Measurements from ENCODE around the gene STRADB. TPM values are rescaled to one million over a fixed set of nuclear protein-coding genes. Genes with fewer than 3 reads are reported as not detected.
A peak's percentile ranks its signal among the peaks of the same experiment; 100 is the strongest.
"Not testable (repeated sequence)": the region's sequence is repeated elsewhere in the genome, so short reads cannot be mapped to it uniquely, and the experiment has no call there.

STRADB gene
- total RNA-seq, 1 donor from 2014 or later = 34.7 TPM

GRCh38 chr2:201429835-201430234, 21.7 kb upstream of the STRADB start:
- DNase-seq (ENCODE audit: low spot score) = not testable (repeated sequence)

GRCh38 chr2:201430322-201430721, 21.2 kb upstream of the STRADB start:
- DNase-seq (ENCODE audit: low spot score) = not testable (repeated sequence)

- no peak for DNase-seq (ENCODE audit: low spot score)
Observed at GRCh38 chr2:201430839-201431238, 20.7 kb upstream of the STRADB start.

GRCh38 chr2:201432038-201432620, 19.4 kb upstream of the STRADB start:
- DNase-seq (ENCODE audit: low spot score) = no peak

DNA sequence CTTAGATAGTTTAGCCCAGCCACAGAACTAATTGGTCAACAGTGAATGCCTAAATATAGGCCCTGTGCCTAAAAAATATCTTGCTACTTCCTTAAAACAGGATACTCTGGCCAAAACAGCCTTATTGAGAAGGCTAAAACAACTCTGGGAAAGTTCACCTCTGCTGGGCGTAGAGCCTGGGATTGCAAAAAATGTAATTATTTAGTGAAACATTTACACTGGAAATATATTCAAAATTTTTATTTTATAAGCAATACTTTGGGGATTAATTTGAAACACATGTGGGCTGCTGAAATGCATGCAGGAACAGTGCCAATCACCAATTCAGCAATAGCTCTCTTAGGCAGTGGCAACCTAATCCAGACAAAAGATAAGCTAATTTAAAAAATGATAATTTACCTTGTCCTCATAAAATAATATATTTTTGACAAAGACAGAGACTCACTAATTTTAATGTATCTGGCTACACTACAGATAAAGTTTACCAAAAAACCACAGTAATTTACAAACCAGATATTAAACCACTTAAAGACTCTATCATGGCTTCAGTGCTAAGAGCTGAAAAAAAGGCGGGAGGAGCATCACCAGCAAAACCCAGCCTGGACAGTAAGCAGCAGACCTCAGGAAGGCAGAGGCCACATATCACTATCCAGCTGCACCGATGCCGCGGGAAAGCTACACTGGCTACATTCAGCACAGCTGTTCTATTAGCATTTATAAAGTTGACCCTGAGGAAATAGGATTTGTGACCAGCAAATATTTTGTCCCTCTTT, 18.7 kb upstream of the STRADB start:
- DNase-seq (ENCODE audit: low spot score) = no peak

DNA sequence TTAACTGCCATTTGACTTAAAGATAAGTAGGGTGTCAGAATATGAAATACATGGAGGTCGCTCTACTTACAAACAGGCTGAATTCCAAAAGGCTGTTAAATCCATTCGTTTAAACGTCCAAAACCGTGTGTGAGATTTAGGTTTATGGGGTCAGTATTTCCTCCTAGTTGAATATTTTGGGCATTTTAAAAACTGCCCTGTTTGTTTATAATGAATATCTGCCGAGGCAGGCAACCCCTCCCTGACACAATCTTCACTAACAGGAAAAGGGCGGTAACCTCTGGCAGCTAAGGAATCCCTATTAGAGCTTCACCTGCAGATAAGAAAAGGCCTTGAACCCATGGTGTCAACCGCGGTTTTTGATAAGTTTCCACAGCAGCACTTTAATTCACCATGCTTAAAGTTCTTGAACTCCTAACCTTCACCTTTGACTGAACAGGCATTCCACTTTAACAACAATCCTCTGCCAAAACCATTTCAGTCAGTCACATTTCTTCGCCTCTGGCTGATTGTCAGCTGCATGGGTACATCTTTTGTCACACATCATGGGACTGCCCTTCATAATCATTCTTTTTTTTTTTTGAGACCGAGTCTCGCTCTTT, 18.0 kb upstream of the STRADB start:
- no peak for DNase-seq (ENCODE audit: low spot score)

DNA sequence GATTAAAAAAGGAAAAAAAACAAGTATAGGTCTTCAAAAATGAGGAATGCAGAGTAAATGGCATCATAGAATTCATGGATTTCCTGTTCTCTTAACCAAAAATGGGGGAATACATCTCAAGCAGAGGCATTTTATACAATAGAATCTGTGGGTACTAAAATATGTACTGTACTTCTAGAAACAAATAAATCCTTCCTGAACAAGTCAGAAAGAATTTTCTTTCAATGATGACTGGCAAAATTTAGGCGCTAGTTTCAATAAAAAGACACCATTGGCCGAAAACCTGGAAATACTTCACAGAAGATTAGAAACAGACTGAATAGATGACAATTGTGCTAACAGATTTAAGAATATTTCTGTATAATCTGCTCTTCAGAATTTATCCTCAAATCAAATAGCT, 15.4 kb upstream of the STRADB start:
- no peak for DNase-seq (ENCODE audit: low spot score)

DNA sequence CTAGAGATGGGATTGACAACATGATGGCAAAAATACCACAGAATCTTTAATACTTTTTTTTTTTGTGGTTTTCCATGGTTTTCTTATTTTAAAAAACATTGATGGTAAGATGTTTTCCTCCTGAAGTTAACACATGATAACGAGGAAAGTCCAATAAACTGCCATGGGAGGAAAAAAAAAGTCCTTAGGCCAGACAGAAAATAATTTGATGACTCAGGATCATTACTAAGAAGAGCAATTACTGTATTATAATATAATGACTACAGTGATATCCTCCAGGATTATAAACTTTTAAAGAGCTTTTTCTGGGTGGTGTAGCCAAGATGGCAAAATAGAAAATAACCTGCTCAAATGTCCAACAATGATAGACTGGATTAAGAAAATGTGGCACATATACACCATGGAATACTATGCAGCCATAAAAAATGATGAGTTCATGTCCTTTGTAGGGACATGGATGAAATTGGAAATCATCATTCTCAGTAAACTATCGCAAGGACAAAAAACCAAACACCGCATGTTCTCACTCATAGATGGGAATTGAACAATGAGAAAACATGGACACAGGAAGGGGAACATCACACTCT, 12.1 kb upstream of the STRADB start:
- not testable (repeated sequence) for DNase-seq (ENCODE audit: low spot score)

- DNase-seq (ENCODE audit: low spot score) = no peak
Observed at GRCh38 chr2:201440182-201440581, 11.4 kb upstream of the STRADB start.

DNA sequence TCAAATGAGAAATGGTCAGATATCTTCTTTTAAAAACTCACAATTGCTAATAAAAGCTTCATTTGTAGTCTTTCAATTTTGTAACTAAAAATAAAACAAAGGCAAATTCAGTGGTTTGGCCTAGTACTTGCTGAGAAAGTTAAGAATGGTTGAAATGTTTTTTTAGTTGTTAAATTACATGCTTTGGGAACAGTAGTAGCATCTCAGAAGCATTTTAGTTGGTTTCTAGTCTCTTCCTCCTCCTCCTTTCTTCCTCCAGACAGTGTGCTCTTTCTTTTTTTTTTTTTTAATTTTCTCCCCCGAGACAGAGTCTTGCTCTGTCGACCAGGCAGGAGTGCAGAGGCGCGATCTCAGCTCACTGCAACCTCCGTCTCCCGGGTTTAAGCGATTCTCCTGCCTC, 10.1 kb upstream of the STRADB start:
- no peak for DNase-seq (ENCODE audit: low spot score)

DNA sequence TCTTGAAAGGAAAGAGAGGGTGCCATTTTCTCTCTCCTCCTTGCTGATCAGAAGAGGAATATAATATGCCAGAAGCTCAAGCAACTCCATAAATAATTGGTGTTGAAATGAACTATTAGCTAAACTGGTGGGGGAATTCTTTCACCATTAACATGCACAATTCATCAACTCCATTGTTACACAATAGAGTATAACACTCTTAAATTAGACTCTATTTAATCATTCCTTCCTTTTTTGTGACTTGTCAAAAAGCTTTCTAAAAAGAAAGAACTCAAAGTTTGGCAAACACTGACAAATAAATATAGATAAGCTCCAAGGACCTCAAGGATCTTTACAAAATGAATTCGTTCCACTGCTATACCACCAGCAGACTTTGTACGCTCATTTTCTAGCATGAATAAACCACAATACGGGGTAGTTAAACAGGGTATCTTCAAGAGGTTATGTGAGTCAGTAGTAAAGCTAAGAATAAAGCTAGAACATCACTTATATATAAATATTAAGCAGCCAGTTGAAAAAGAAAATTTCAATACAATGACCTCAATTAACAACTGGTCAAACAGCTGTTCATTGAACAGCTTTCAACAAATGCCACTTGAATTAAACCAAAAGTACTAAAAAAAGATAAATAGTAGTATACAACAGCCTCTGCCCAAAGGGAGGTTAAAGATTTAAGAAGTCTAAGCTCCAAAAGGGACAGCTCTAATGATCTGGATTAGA, 6.6 kb upstream of the STRADB start:
- DNase-seq (ENCODE audit: low spot score) = no peak

DNA sequence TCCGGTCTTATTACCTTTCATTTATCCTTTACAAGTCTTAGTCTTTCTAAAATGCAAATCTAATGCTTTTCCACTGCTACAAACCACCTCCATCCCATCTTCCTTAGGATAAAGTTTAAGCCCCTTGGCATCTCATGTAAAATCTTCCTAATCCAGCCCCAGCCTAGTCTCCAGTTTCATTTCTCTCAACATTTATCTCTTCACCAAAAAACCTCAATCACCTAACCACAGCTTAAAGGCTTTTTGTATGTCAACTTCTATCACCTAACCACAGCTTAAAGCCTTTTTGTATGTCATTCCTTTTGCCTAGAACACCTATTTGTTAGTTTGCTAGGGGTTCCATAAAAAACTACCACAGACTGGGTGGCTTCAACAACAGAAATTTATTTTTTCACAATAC, 4.5 kb upstream of the STRADB start:
- DNase-seq (ENCODE audit: low spot score) = no peak

- no peak for DNase-seq (ENCODE audit: low spot score)
Observed at GRCh38 chr2:201448061-201448460, 3.5 kb upstream of the STRADB start.

DNA sequence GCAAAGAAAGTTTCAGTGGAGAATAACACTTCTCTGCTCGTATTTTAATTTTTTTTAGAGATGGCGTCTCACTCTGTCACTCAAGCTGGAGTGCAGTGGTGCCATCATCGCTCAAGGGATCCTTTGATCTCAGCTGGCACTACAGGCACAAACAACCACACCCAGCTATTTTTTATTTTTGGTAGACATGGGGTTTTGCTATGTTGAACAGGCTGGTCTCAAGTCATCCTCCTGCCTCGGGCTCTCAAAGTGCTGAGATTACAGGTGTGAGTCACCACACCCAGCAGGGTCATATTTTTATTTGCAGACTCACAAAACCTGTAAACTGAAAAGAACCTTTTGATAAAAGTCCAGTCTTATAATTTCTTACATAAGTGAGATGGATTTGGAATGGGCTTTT, 2.8 kb upstream of the STRADB start:
- no peak for DNase-seq (ENCODE audit: low spot score)

GRCh38 chr2:201450954-201451291, 617 bp upstream of the STRADB start:
- no peak for DNase-seq (ENCODE audit: low spot score)

DNA sequence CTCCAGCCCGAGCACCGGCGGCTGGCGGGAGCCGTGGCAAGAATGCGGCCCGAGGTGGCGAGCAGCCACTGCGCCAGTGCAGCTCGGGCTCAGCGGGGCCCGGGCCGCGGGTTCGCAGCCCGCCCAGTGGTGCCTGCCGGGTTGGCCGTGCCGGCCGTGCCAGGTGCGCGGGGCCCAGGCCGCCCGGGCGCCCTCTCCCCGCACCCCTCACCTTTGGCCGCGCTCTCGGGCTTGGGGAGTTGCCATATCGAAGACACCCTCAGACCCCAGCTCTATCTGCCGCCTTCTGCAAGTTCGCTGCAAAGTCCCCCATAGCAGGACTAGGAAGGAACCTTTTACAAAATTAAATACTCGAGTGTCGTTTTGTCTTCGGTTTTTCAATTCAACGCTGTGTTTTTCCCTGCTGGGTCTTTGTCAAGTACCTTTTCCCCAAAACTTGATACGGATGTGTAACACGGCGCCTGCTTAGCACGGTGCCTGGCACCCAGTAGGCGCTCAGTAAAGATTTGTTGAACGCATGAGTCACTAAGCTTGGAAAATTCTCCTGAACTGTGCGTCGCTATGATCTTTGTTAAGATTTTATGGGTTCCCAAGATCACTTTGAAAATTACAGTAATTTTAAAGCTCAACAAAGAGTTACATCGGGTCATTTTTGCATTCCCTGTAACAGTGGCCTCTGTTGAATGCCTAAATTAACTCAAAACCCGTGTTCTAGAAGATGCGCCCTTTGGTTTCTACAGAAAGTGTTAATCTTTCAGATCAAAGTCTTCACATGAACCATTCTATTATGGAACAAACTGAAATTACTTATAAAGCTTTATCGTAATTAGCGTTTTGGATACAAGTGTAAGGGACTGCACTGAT, 750 bp downstream of the STRADB start:
- peak; percentile 91 for DNase-seq (ENCODE audit: low spot score)

DNA sequence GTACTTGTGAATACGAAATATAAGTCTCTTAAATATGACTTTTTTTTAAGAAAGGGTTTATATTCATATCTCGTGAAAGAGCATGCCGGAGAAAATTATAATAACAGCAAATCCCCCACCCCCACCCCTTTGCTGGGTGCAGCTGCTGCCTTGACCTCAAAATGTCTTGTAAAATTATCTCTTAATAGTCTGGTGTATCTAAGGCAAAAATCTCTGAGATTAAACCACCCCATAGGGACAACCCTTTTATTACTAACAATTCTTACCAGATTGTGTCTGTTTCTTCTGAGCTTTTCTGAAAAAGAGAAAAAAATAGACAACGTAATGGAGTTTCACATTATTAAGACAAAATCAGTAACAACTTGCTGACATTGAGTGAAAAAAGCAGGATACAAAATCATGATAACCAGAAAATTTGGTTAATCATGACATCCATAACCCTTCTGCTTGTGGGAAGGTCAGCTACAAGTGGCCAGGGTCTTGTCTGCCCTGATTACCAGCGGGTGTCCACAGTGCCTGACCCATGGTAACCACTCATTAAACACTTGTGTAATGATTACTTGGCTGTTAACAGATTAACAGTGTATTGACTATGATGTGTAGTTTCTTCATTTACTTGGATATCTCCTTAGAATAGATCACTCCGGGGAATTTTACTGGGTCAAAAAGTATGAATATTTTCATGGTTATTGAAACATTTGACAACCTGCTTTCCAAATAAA, 1.5 kb downstream of the STRADB start:
- no peak for DNase-seq (ENCODE audit: low spot score)

- no peak for DNase-seq (ENCODE audit: low spot score)
Observed at GRCh38 chr2:201458381-201458780, 6.8 kb downstream of the STRADB start.

- no peak for DNase-seq (ENCODE audit: low spot score)
Observed at GRCh38 chr2:201460532-201460931, 9.0 kb downstream of the STRADB start.

- no peak for DNase-seq (ENCODE audit: low spot score)
Observed at GRCh38 chr2:201464547-201464946, 13.0 kb downstream of the STRADB start.
